Measurements from ENCODE around the gene GUCY2D.

GUCY2D gene

DNA sequence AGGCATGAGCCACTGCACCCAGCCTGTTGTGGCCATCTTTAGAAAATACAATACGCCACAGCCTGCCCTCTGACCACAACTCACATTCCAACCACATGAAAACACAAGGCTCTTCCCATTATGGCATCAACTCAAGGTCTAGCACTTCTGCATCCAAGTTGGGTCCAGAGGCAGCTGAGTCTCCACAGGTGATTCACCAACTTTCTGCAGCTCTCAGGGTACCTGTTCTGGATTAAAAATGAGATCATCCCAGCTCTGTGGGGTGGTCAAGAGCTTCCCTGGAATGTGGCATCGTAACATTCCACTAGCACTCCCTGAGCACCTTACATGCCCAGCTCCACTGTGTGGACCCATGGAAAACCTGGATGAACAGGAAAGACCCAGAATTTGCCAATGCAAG, 9.9 kb upstream of the GUCY2D start:
- DNase-seq (ENCODE audit: low read depth): no peak

- DNase-seq (ENCODE audit: low read depth): no peak
Observed at GRCh38 chr17:7992924-7993323, 9.5 kb upstream of the GUCY2D start.

DNA sequence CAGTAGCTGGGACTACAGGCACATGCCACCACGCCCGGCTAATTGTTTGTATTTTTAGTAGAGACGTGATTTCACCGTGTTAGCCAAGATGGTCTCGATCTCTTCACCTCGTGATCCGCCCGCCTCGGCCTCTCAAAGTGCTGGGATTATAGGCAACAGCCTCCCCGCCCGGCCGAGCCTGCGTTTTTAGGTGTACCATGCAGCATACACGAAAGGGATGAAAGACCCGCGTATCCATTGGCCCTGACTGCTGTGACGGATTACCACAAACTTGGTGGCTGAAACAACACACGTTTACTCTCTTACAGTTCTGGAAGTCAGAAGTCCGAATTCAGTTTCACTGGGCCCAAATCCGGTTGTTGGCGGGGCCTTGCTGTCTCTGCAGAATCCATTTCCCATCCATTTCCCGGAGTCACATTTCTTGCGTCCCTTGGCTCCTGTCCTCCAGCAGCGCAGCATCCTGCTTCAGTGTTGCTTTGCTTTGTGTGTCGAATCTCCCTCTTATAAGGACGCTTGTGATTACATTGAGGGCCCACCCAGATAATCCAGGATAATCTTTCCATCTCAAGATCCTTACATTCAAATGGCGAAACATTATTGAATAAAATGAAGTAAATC, 8.3 kb upstream of the GUCY2D start:
- no peak for DNase-seq (ENCODE audit: low read depth)

GRCh38 chr17:7995724-7996123, 6.7 kb upstream of the GUCY2D start:
- no peak for DNase-seq (ENCODE audit: low read depth)

DNA sequence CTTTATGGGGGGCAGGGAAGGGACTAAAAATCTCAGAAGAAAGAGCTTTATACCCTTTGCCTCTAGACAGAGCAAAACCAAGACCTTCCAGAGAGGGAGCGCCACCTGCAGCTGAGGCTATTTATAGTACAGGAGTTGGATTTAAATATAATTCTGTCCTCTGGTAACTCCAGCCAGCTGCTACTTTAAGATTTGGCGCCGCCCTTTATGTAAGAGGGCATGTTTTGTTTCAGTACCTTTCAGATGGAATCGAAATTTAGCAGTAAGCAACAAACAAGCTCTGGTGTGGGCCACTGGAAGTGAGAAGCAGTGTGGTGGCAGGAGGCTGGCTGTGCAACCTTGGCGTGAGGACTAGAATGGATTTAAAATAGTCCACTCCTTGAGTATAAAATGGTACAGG, 5.2 kb upstream of the GUCY2D start:
- no peak for DNase-seq (ENCODE audit: low read depth)

- DNase-seq (ENCODE audit: low read depth): no peak
Observed at GRCh38 chr17:8002721-8003593, 542 bp downstream of the GUCY2D start.

DNA sequence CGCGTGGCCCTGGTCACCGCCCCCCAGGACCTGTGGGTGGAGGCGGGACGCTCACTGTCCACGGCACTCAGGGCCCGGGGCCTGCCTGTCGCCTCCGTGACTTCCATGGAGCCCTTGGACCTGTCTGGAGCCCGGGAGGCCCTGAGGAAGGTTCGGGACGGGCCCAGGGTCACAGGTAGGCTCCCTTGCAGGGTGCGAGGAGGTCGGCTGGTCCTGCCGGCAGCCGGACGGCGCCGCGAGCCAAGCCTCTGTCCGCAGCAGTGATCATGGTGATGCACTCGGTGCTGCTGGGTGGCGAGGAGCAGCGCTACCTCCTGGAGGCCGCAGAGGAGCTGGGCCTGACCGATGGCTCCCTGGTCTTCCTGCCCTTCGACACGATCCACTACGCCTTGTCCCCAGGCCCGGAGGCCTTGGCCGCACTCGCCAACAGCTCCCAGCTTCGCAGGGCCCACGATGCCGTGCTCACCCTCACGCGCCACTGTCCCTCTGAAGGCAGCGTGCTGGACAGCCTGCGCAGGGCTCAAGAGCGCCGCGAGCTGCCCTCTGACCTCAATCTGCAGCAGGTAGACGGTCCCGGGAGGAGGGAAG, 1.3 kb downstream of the GUCY2D start:
- DNase-seq (ENCODE audit: low read depth): no peak

DNA sequence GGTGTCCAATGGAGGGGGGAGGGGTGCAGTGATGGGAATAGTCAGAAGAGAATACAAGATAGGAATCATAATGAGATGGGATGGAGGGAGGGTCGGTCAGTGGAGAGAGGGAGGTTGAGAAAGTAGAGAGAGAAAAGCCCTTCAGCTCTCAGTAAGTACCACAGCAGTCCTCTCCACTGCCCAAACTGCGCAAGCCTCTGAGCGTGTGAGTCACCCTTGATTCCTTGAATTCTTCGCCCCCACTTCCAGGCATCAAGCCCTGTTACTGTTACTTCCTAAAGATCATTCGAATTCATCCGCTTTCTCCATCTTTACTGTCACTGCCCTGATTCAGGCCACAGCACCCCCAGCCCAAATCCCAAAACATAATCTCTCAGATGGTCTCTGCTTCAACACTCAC, 2.5 kb downstream of the GUCY2D start:
- DNase-seq (ENCODE audit: low read depth): no peak

DNA sequence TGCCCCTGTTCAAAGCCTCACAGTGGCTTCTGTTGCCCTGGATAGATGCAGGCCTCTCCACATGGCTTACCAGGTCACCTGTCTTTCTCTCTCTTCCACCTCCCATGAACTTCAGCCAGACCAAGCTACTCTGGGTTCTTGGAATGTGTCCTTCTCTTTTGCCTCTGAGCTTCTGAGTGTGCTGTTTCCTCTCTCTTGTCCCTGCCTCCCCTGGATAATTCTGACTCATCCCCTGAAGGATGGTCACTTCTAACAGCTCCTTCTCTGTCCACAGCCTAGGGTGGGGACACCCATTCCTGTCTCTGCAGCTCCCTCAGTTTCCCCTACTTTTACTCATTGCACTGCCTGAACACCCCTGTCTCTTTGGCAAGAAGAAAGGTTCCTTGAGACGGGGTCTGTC, 2.9 kb downstream of the GUCY2D start:
- DNase-seq (ENCODE audit: low read depth): no peak

DNA sequence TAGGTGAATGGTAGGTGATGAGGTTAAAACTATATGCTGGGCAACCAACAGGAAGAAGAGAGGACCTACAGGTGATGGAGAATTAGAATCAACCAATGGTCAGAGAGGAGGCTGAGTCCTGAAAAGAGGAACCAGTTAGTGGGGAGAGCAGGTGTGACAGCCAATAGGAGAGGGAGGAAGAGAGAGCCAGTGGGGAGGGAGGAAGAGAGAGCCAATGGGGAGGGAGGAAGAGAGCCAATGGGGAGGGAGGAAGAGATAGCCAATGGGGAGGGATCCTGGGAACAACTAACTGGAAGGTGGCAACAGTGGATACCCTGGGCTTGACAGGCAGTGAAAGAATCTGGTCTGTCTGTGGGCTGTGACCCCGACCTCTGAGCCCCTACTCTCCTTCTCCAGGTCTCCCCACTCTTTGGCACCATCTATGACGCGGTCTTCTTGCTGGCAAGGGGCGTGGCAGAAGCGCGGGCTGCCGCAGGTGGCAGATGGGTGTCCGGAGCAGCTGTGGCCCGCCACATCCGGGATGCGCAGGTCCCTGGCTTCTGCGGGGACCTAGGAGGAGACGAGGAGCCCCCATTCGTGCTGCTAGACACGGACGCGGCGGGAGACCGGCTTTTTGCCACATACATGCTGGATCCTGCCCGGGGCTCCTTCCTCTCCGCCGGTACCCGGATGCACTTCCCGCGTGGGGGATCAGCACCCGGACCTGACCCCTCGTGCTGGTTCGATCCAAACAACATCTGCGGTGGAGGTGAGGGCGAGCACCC, 3.7 kb downstream of the GUCY2D start:
- DNase-seq (ENCODE audit: low read depth): no peak

DNA sequence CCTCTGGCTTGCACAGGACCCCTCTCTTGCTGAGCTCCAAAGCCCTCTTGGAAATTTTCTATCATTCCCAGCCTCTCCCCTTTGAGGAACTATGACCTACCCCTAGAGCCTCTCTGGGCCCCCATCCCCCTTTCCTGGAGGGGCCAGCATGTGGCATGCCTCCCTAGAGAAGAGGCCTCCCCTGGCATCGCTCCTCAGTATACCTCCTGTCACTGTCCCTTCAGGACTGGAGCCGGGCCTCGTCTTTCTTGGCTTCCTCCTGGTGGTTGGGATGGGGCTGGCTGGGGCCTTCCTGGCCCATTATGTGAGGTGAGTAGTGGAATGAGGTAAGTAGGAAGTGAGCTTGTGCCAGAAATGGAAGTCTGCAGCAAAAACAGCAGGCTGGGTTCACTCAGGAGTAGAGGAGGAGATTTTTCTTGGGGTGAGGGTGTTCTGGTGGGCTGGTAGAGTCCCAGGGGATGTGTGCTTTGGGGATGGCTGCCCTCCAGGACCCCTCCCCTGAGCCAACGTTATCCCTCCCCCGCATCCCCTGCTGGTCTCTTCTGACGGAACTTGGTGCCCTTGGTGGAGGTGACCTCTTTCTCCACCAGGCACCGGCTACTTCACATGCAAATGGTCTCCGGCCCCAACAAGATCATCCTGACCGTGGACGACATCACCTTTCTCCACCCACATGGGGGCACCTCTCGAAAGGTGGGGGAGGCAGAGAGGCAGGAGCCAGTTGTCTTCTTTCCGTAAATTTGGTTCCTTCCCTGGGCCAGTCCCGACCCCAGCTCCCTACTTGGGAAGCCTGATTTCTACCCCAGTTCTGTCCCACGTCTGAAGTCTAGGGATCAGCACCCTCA, 4.6 kb downstream of the GUCY2D start:
- DNase-seq (ENCODE audit: low read depth): no peak

DNA sequence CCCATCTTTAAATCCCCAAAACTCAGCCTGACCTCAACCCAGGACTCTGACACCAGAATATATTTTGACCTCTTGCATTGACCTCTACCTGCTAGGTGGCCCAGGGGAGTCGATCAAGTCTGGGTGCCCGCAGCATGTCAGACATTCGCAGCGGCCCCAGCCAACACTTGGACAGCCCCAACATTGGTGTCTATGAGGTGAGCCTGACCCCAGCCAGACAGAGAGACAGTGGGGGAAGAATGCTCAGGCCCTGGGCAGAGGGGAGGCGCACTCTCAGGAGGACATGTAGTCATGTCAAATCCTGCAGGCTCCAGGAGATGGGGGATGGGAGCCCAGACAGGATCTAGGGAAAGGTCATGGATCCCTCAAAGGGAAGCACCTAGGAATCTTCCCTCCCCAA, 5.4 kb downstream of the GUCY2D start:
- DNase-seq (ENCODE audit: low read depth): no peak

- DNase-seq (ENCODE audit: low read depth): no peak
Observed at GRCh38 chr17:8012045-8012580, 9.7 kb downstream of the GUCY2D start.

DNA sequence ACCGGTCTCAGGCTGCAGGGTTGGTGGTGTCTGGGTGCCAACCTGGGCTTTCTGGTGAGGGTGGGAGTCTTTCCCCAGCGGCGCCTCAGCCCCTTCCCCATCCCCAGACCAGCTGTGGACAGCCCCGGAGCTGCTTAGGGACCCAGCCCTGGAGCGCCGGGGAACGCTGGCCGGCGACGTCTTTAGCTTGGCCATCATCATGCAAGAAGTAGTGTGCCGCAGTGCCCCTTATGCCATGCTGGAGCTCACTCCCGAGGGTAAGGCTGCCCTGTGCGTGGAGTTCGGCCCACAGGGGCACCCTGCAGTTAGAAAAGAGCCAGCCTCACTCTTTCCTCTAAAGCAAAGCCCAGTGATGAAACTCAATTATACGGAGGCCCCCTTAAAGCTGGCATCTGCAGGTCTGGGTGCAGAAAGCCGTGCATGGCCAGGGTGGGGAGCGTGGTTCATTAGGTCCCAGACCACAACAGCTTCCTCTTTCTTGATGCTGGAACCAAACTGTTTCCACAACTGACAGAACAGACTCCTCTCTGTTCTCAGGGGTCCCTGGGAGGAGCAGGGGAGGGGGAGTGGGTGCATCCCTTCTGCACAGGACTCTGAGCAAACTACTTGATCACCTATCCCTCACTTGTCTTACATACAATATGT, 10.7 kb downstream of the GUCY2D start:
- DNase-seq (ENCODE audit: low read depth): no peak

DNA sequence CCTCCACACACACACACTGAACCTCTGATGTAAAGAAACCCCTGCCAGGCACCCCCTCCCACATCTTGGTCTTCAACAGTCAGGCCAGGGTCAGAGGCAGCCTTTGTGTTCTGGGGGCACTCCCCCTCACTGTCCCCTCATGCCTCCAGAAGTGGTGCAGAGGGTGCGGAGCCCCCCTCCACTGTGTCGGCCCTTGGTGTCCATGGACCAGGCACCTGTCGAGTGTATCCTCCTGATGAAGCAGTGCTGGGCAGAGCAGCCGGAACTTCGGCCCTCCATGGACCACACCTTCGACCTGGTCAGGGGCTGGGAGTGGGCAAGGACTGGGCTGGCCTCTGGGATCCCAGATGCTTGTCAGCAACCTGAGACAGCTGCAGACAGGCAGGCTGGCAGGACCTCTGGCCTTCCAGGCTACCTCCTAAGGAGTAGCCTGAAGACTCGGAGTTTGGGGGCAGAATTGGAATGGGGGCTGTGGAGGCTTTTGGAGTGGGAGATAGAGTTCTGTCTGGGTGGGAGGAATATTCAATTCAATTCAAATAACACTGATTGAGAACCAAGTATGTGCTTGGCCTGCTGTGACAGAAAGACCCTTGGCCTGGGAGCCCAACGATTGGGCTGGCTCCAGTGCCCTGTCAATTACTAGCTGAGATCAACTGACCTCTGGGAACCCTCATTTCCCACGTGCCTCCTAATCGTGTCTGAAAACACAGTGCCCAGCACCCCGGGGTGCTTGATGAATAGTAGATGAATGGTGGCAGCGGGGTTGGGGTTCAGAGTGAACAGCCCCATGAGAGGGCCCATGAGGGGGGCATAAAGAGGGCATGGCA, 11.5 kb downstream of the GUCY2D start:
- no peak for DNase-seq (ENCODE audit: low read depth)

GRCh38 chr17:8014558-8014850, 12.1 kb downstream of the GUCY2D start:
- DNase-seq (ENCODE audit: low read depth): no peak

DNA sequence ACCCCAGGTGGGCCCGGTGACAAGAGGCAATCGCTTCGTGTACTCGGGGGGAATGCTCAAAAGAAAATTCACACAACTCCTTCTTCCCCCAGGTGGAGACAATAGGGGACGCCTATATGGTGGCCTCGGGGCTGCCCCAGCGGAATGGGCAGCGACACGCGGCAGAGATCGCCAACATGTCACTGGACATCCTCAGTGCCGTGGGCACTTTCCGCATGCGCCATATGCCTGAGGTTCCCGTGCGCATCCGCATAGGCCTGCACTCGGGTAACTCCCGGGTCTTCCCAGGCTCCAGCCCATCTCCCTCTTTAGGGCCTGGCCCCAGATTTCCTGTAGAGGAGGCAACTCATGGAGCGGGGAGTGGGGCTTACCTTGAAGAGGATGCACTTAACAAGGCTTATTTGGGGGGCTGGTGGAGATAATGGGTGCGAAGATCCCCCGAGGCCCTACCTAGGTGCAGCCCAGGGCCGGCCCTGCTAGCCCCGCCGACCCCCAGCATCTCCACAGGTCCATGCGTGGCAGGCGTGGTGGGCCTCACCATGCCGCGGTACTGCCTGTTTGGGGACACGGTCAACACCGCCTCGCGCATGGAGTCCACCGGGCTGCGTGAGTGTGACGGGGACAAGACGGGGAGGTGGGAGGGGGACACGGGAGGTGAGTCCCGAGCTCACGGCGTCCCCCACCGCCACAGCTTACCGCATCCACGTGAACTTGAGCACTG, 13.0 kb downstream of the GUCY2D start:
- no peak for DNase-seq (ENCODE audit: low read depth)

DNA sequence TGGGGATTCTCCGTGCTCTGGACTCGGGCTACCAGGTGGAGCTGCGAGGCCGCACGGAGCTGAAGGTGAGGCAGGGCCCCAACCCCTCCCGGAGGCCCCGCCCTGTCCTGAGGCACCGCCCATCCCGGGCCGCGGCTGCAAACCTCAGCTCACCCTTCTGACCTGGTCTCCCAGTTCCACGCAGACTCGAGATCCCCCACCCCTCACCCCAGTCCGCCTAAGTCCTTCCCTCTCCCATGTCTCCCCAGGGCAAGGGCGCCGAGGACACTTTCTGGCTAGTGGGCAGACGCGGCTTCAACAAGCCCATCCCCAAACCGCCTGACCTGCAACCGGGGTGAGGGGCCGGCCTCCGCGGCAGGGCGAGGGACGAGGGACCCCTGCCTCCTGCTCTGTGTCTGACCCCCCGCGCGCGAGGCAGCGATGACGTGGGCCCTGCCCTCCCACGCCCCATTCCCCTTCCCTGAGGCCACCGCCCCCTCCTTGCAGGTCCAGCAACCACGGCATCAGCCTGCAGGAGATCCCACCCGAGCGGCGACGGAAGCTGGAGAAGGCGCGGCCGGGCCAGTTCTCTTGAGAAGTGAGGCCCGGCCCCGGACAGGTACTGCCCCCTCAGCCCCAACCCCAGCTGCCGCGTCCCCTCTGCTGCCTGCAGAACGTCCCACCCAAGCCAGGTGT, 13.7 kb downstream of the GUCY2D start:
- DNase-seq (ENCODE audit: low read depth): no peak

Measured in T follicular helper cell (primary cell).